Measurements from ENCODE around the gene PRDX5.

DNA sequence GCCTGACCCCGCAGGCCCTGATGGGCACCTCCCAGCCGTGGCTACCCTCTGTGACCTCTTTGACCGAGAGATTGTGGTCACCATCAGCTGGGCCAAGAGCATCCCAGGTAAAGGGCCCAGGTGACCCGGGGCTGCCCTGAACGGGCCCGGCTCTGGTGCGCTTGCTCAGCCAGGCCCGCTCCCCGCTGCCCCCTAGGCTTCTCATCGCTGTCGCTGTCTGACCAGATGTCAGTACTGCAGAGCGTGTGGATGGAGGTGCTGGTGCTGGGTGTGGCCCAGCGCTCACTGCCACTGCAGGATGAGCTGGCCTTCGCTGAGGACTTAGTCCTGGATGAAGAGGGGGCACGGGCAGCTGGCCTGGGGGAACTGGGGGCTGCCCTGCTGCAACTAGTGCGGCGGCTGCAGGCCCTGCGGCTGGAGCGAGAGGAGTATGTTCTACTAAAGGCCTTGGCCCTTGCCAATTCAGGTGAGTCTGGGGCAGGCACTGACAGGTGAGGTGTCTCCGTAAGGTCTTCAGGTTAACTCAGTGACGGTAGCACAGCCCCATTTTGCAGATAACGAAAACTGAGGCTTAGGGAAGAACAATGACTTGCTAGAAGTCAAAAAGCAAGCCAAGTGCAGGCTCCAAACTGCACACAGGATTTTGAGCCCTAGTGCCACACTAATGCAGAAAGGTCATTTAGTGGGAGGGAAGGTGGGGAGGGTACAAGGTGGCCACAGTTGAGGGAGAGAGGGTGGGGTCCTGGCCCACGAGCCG lies 2.9 kb upstream of the PRDX5 start:
- TF ChIP-seq CTCF (IDR thresholded peaks at IDR 0.05) (no peak), POLR2AphosphoS5 (IDR thresholded peaks at IDR 0.05) (no peak), EP300 (IDR thresholded peaks at IDR 0.05) (no peak), POLR2A (IDR thresholded peaks at IDR 0.05) (no peak)

Measured in upper lobe of left lung (tissue), 4 donors.